ENCODE results near the gene LSR. TPM values are rescaled to one million over a fixed set of nuclear protein-coding genes. Genes with fewer than 3 reads are reported as not detected.

Gene LSR
- total and polyA plus RNA-seq, 12 donors = 8.2 to 106 (median 58.7) TPM

GRCh38 chr19:35291259-35291658, 42.5 kb downstream of the LSR start:
- no peaks in the 10 kb centered on the region for H3K9me3 ChIP-seq (replicated peaks in 1 of 3)
- no peaks in the 10 kb centered on the region for H3K27me3 ChIP-seq
- intact Hi-C loops (cut with DNase I) = no loop called here
- no peak for TF ChIP-seq POLR2A (IDR thresholded peaks at IDR 0.05)
- 75 to 91% (median 84%) methylated on average over 3 to 6 of the region's 6 CpGs for WGBS, 4 donors
- DNase-seq = no peak
- no peak overlapping the region for H3K27ac ChIP-seq
- H3K4me1 ChIP-seq (replicated peaks in 1 of 2) = no peaks in the 10 kb centered on the region
- no peaks in the 10 kb centered on the region for H3K36me3 ChIP-seq (replicated peaks in 1 of 2)
- no peak overlapping the region for H3K4me3 ChIP-seq

- H3K27me3 ChIP-seq = no peaks in the 10 kb centered on the region
- intact Hi-C loops (cut with DNase I) = no loop called here
- DNase-seq = no peak
- no peaks in the 10 kb centered on the region for H3K9me3 ChIP-seq (replicated peaks in 1 of 3)
- no peaks in the 10 kb centered on the region for H3K4me1 ChIP-seq (replicated peaks in 1 of 2)
- H3K4me3 ChIP-seq = no peak within 1 kb of the TSS
- H3K36me3 ChIP-seq (replicated peaks in 1 of 2) = no peaks in the 10 kb centered on the region
- WGBS, 4 donors = 67 to 85% (median 75%) methylated on average over 5 to 12 of the region's 12 CpGs
- no peak for TF ChIP-seq POLR2A (IDR thresholded peaks at IDR 0.05)
- no peak for TF ChIP-seq CTCF (IDR thresholded peaks at IDR 0.05)
- no peak within 1 kb of the TSS for H3K27ac ChIP-seq
Observed at GRCh38 chr19:35291916-35292315, 43.1 kb downstream of the LSR start, which contains the start of gene MAG. Gene MAG, plus strand, starts transcription at chr19:35292161. Its CDS starts 3,248 bp downstream, at chr19:35295409.

- H3K27me3 ChIP-seq = no peaks in the 10 kb centered on the region
- no peaks in the 10 kb centered on the region for H3K9me3 ChIP-seq (replicated peaks in 1 of 3)
- no peak for DNase-seq
- TF ChIP-seq CTCF (IDR thresholded peaks at IDR 0.05) (no peak), POLR2A (IDR thresholded peaks at IDR 0.05) (no peak)
- no peaks in the 10 kb centered on the region for H3K36me3 ChIP-seq (replicated peaks in 1 of 2)
- no peaks in the 10 kb centered on the region for H3K4me1 ChIP-seq (replicated peaks in 1 of 2)
- no peak overlapping the region for H3K4me3 ChIP-seq
- no peak overlapping the region for H3K27ac ChIP-seq
- intact Hi-C loops (cut with DNase I) = no loop called here
- 73 to 81% (median 78%) methylated on average over 22 to 23 of the region's 23 CpGs for WGBS, 4 donors
Observed at GRCh38 chr19:35292421-35293362, 43.9 kb downstream of the LSR start.

GRCh38 chr19:35293363-35293739, 44.5 kb downstream of the LSR start:
- 35 to 63% (median 44%) methylated on average over 2 to 7 of the region's 7 CpGs for WGBS, 4 donors
- TF ChIP-seq CTCF (IDR thresholded peaks at IDR 0.05) (no peak), POLR2A (IDR thresholded peaks at IDR 0.05) (no peak)

More at GRCh38 chr19:35293363-35293739, 44.5 kb downstream of the LSR start:
- Histone ChIP-seq H3K27me3 (no peaks in the 10 kb centered on the region), H3K9me3 (replicated peaks in 1 of 3) (no peaks in the 10 kb centered on the region), H3K4me1 (replicated peaks in 1 of 2) (no peaks in the 10 kb centered on the region), H3K36me3 (replicated peaks in 1 of 2) (no peaks in the 10 kb centered on the region), H3K27ac (no peak overlapping the region), H3K4me3 (no peak overlapping the region)
- intact Hi-C loops (cut with DNase I) = no loop called here
- DNase-seq = no peak
